HEK293T (cell line): Measurements from ENCODE around the gene KIF17.

Experiments used
- CTCF ChIA-PET: fragments of 350-600 bp; formaldehyde crosslinking; extraction: SDS; loops from one replicate; lab custom pipeline; 2021; ENCODE audit warnings: antibody characterized with exemption, inconsistent platforms; lab: Yijun Ruan, JAX
- POLR2A ChIA-PET: fragments of 350-600 bp; formaldehyde crosslinking; extraction: SDS; loops from one replicate; lab custom pipeline; 2020; ENCODE audit warnings: antibody characterized with exemption, inconsistent platforms; lab: Yijun Ruan, JAX
- DNase-seq: peaks from one replicate; pipeline ENCODE4 v3.0.0; 2012; ENCODE audit warnings: mixed read lengths; ENCODE audit errors: extremely low spot score
- ARNT ChIP-seq: fragments of 450-650 bp; IDR thresholded peaks from 2 replicates; pipeline ENCODE4 v1.6.1; 2017; ENCODE audit warnings: mild to moderate bottlenecking
- BHLHE40 ChIP-seq: fragments of 450-650 bp; IDR thresholded peaks from 2 replicates; pipeline ENCODE4 v1.6.1; 2016; ENCODE audit warnings: mild to moderate bottlenecking, moderate library complexity, borderline replicate concordance
- CTBP1 ChIP-seq: fragments of 450-650 bp; IDR thresholded peaks from 2 replicates; pipeline ENCODE4 v1.6.1; 2016; ENCODE audit warnings: borderline replicate concordance
- ELF4 ChIP-seq: fragments of 450-650 bp; IDR thresholded peaks from 2 replicates; pipeline ENCODE4 v1.6.1; 2017; ENCODE audit warnings: antibody characterized with exemption
- FOXA1 ChIP-seq: fragments of 450-650 bp; IDR thresholded peaks from 2 replicates; pipeline ENCODE4 v1.6.1; 2016; ENCODE audit warnings: mild to moderate bottlenecking
- FOXK2 ChIP-seq: fragments of 450-650 bp; IDR thresholded peaks from 2 replicates; pipeline ENCODE4 v1.6.1; 2016; ENCODE audit warnings: mild to moderate bottlenecking
- FOXM1 ChIP-seq: fragments of 450-650 bp; IDR thresholded peaks from 2 replicates; pipeline ENCODE4 v1.6.1; 2017; ENCODE audit warnings: mild to moderate bottlenecking, borderline replicate concordance
- HDGF ChIP-seq: fragments of 450-650 bp; IDR thresholded peaks from 2 replicates; pipeline ENCODE4 v1.6.1; 2017; ENCODE audit warnings: antibody characterized with exemption, borderline replicate concordance
- L3MBTL2 ChIP-seq: fragments of 450-650 bp; conservative IDR thresholded peaks from 2 replicates; pipeline ENCODE4 v1.6.1; 2016; ENCODE audit warnings: mild to moderate bottlenecking
- LEF1 ChIP-seq: fragments of 450-650 bp; IDR thresholded peaks from 2 replicates; pipeline ENCODE4 v1.6.1; 2017; ENCODE audit warnings: mild to moderate bottlenecking, borderline replicate concordance
- NFRKB ChIP-seq: fragments of 450-650 bp; IDR thresholded peaks from 2 replicates; pipeline ENCODE4 v1.6.1; 2016; ENCODE audit warnings: mild to moderate bottlenecking, moderate library complexity
- SP1 ChIP-seq: fragments of 450-650 bp; IDR thresholded peaks from 2 replicates; pipeline ENCODE4 v1.6.1; 2017
- SUZ12 ChIP-seq: fragments of 450-650 bp; IDR thresholded peaks from 2 replicates; pipeline ENCODE4 v1.6.1; 2016; ENCODE audit warnings: mild to moderate bottlenecking
- TARDBP ChIP-seq: fragments of 450-650 bp; IDR thresholded peaks from 2 replicates; pipeline ENCODE4 v1.6.1; 2016
- ZNF384 ChIP-seq: fragments of 450-650 bp; IDR thresholded peaks from 2 replicates; pipeline ENCODE4 v1.6.1; 2016
- TF ChIP-seq, protein P1 (sequence below): fragments of 450-650 bp; IDR thresholded peaks from 2 replicates; pipeline ENCODE4 v1.6.1; 2016

KIF17 gene

DNA sequence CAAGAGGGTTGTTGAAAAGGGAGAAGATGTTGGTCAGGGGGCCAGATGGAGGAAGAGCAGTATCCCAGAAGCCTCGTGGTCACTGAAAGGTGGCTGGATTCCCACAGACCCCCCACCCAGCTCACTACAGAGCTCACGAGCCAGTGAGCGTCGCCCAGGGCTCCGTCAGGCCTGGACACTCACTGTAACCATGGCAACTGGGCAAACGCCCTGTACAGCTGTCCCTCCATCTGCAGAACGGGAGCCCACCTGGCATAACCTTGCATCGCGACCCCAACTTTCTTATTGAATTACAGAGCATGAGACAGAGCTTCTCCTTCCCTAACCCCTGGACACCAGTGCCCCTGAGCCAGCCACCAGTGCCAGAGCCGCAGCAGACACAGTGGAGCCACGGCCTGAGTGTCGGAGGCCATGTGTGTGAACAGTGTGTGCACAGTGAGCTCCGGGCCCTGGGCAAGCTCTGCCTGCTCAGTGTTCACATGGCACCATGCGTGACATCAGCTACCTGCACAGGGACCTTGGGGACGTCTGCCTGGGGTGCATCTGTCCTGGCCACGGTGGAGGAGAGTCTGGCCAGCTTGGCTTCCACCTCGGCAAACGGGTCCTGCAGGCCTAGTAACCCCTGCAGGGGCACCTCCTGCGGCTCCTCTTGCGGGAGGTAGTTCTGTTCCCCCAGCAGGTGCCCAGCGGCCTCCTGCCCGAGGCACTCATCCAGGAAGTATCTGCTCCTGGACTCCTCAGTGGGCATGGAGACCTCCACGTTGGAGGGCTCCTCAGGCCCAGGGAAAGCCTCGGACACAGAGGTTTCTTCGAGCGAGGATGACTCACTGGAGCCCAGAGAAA is 30.7 kb downstream of the KIF17 start:
- POLR2A ChIA-PET: no interaction called here
- DNase-seq: no peak
- CTCF ChIA-PET: no interaction called here
- TF ChIP-seq CTBP1: no peak
- TF ChIP-seq FOXM1: no peak
- no peak for TF ChIP-seq NFRKB
- no peak for TF ChIP-seq FOXA1
- TF ChIP-seq BHLHE40: no peak
- no peak for TF ChIP-seq LEF1
- TF ChIP-seq, protein P1, sequence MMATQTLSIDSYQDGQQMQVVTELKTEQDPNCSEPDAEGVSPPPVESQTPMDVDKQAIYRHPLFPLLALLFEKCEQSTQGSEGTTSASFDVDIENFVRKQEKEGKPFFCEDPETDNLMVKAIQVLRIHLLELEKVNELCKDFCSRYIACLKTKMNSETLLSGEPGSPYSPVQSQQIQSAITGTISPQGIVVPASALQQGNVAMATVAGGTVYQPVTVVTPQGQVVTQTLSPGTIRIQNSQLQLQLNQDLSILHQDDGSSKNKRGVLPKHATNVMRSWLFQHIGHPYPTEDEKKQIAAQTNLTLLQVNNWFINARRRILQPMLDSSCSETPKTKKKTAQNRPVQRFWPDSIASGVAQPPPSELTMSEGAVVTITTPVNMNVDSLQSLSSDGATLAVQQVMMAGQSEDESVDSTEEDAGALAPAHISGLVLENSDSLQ: no peak
- no peak for TF ChIP-seq HDGF
- TF ChIP-seq ZNF384: no peak
- TF ChIP-seq SP1: no peak
- TF ChIP-seq ARNT: no peak
- TF ChIP-seq FOXK2: no peak
- TF ChIP-seq TARDBP: no peak
- no peak for TF ChIP-seq ELF4
- no peak for TF ChIP-seq SUZ12

DNA sequence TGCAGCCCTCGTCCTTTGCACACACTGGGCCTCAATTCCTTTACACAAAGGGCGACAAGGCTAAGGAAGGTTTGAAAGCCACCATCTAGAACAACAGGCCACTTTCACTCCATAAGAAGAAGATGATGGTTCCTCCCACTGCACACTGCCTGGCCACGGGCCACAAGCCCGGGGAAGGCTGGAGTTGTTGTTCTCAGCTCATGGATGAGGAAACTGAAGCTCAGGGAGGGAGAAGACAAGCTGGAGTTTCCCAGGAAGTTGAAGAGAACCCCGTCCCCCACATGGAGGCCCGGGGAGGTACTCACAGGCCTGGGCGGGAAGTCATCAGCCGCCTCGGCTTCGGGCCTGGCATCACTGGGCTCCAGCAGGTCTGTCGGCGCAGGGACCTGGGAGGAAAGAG is 32.1 kb downstream of the KIF17 start:
- TF ChIP-seq, protein P1: no peak
- ChIA-PET POLR2A (no interaction called here), CTCF (no interaction called here)
- no peak for DNase-seq

DNA sequence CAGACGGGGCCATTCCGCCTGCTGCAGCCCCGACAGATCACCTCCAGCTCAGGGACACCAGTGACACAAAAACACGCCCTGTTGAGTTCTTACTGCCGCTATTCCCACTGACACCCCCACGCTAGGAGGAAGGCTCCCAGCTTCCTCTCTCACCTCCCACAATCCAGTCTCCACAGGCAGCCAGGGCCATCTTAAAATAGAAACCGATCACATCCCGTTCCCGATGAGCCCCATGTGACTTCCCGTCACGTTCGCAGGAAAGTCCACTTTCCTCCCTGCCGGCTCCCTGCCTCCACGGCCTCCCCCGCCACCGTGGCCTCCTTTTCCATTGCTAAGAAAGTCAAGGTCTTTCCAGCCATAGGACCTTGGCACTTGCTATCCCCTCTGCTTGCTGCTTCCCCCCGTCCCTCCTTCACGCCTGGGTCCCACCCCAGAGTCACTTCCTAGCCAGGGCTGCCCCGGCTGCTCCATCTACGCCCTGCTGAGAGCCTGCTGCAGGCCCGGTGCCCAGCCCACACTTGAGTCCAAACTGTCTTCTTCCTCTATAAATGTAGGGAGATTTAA is 32.6 kb downstream of the KIF17 start:
- CTCF ChIA-PET: interaction anchor here (1.9 kb wide), 1 partner anchor 12 kb away, joined by 8 read pairs; no protein-coding TSS in a partner anchor
- POLR2A ChIA-PET: interaction anchor here (1.2 kb wide), 1 partner anchor 24 kb away, joined by 5 read pairs; the partner anchor contains the start of gene DDOST
- TF ChIP-seq LEF1 (no peak), ARNT (no peak), ELF4 (no peak), SUZ12 (no peak), CTBP1 (no peak), FOXA1 (no peak), FOXM1 (no peak), HDGF (no peak), ZNF384 (no peak), BHLHE40 (no peak), SP1 (no peak)
- TF ChIP-seq, protein P1: no peak
- DNase-seq: no peak

DNA sequence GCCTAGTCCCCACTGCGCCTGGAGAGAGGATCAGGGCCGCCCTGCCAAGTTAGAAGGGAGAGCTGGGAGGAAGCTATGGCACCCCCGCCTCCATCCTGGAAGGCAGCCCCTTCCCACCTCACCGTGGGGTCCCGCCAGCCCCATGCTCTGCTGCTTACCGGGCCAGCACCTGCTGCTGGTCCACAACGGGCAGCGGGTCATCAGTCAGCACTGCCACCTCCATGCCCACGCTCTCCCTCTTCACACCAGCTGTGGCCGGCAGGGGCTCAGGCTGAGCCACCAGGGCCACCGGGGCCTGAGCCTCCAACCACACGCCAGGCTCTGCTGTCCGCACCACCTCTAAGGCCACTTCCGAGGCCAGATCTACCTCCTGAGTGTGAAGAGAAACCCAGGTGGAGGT is 33.2 kb downstream of the KIF17 start:
- CTCF ChIA-PET: interaction anchor here (1.9 kb wide), 1 partner anchor 12 kb away, joined by 8 read pairs; no protein-coding TSS in a partner anchor
- POLR2A ChIA-PET: interaction anchor here (1.2 kb wide), 1 partner anchor 23 kb away, joined by 5 read pairs; the partner anchor contains the start of gene DDOST
- DNase-seq: no peak
- TF ChIP-seq L3MBTL2 (no peak), SP1 (no peak), FOXM1 (no peak), NFRKB (no peak), TARDBP (no peak), FOXK2 (no peak)

DNA sequence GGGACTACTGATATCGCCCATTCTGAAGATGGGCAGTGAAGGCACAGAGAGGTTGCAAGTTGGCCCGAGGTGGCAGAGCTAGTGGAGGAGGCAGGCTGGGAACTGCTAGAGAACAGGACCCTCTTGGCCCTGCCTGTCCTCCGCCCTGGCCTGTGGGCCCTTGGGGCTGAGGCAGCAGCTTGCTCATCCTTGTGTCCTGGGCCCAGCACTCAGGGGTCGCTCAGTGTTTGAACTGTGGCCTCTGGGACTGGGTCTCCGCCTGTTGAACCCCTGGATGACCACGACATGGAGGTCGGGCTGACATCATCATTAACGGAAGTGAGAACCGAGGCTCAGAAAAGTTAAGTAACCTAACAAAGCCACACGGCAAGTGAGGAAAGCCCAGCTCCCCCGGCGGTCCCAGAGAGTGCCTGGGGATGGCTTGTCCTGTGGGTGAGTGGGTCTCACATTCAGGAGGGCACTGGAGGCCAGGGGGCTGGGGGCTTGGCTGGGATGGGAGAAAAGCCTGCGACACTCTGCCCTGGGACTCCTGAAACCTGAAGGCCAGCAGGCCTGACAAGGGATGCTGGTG is 33.7 kb downstream of the KIF17 start:
- ChIA-PET POLR2A (interaction anchor here (1.2 kb wide), 1 partner anchor 23 kb away, joined by 5 read pairs; the partner anchor contains the start of gene DDOST), CTCF (interaction anchor here (1.9 kb wide), 1 partner anchor 13 kb away, joined by 8 read pairs; no protein-coding TSS in a partner anchor)
- DNase-seq: no peak
- TF ChIP-seq SUZ12 (no peak), NFRKB (no peak), HDGF (no peak), ZNF384 (no peak), FOXK2 (no peak), BHLHE40 (no peak), CTBP1 (no peak), FOXM1 (no peak), LEF1 (no peak), FOXA1 (no peak), SP1 (no peak), TARDBP (no peak), L3MBTL2 (no peak), ARNT (no peak), ELF4 (no peak)
- TF ChIP-seq, protein P1: no peak
